H9 (cell line): ENCODE results near the gene ARL17B. TPM values are rescaled to one million over a fixed set of nuclear protein-coding genes. Genes with fewer than 3 reads are reported as not detected.
"Not testable (repeated sequence)": the region's sequence is repeated elsewhere in the genome, so short reads cannot be mapped to it uniquely, and the experiment has no call there.

Source experiments
- DNase-seq: peaks from one replicate; pipeline ENCODE4 v3.0.0-alpha.2; 2017
- H2AFZ ChIP-seq: one replicate; pipeline ENCODE4 v1.6.1; 2013; ENCODE audit warnings: mild to moderate bottlenecking, low read length, control low read depth, moderate library complexity
- H2AK5ac ChIP-seq: 2 replicates; pipeline ENCODE4 v1.6.1; 2013; ENCODE audit warnings: low read length, control low read depth, mixed read lengths; ENCODE audit not compliant: insufficient read length
- H2BK120ac ChIP-seq: one replicate; pipeline ENCODE4 v1.6.1; 2013; ENCODE audit warnings: low read depth, mild to moderate bottlenecking, low read length, control low read depth, inconsistent platforms; ENCODE audit not compliant: poor library complexity, severe bottlenecking
- H2BK12ac ChIP-seq: 2 replicates; pipeline ENCODE4 v1.6.1; 2013; ENCODE audit warnings: low read length, control low read depth, mixed read lengths, low read depth; ENCODE audit not compliant: insufficient read length
- H2BK15ac ChIP-seq: 2 replicates; pipeline ENCODE4 v1.6.1; 2013; ENCODE audit warnings: low read depth, low read length, control low read depth
- H2BK20ac ChIP-seq: one replicate; pipeline ENCODE4 v1.6.1; 2013; ENCODE audit warnings: low read depth, mild to moderate bottlenecking, low read length, control low read depth, inconsistent platforms; ENCODE audit not compliant: poor library complexity, severe bottlenecking
- H2BK5ac ChIP-seq: 2 replicates; pipeline ENCODE4 v1.6.1; 2013; ENCODE audit warnings: low read length, control low read depth, mixed read lengths; ENCODE audit not compliant: insufficient read length
- H3K14ac ChIP-seq: 2 replicates; pipeline ENCODE4 v1.6.1; 2013; ENCODE audit warnings: low read length, control low read depth; ENCODE audit not compliant: insufficient read depth
- H3K18ac ChIP-seq: 2 replicates; pipeline ENCODE4 v1.6.1; 2013; ENCODE audit warnings: low read depth, mild to moderate bottlenecking, mixed read lengths, low read length, control low read depth; ENCODE audit not compliant: insufficient read length
- H3K23ac ChIP-seq: 2 replicates; pipeline ENCODE4 v1.6.1; 2013; ENCODE audit warnings: low read length, control low read depth, mixed read lengths, low read depth; ENCODE audit not compliant: insufficient read length
- H3K23me2 ChIP-seq: 2 replicates; pipeline ENCODE4 v1.6.1; 2013; ENCODE audit warnings: low read depth, mild to moderate bottlenecking, mixed read lengths, low read length, control low read depth; ENCODE audit not compliant: insufficient read length, poor library complexity, severe bottlenecking
- H3K27ac ChIP-seq: 2 replicates; pipeline ENCODE4 v1.5.1; 2013; ENCODE audit warnings: low read length, control low read depth, mixed read lengths, low read depth; ENCODE audit not compliant: insufficient read length
- H3K27me3 ChIP-seq: 2 replicates; pipeline ENCODE4 v1.6.1; 2013; ENCODE audit warnings: low read length, control low read depth, inconsistent platforms; ENCODE audit not compliant: insufficient read depth
- H3K4ac ChIP-seq: 2 replicates; pipeline ENCODE4 v1.6.1; 2013; ENCODE audit warnings: low read depth, mild to moderate bottlenecking, control low read depth, inconsistent platforms, low read length, moderate library complexity
- H3K4me1 ChIP-seq: 2 replicates; pipeline ENCODE4 v1.6.1; 2013; ENCODE audit warnings: low read length, control low read depth, inconsistent platforms; ENCODE audit not compliant: insufficient read depth
- H3K4me2 ChIP-seq: 2 replicates; pipeline ENCODE4 v1.6.1; 2013; ENCODE audit warnings: low read length, control low read depth, mixed read lengths; ENCODE audit not compliant: insufficient read length, insufficient read depth
- H3K56ac ChIP-seq: 2 replicates; pipeline ENCODE4 v1.6.1; 2013; ENCODE audit warnings: low read depth, mild to moderate bottlenecking, mixed read lengths, low read length, control low read depth; ENCODE audit not compliant: insufficient read length
- H3K79me1 ChIP-seq: 2 replicates; pipeline ENCODE4 v1.6.1; 2013; ENCODE audit warnings: low read depth, mild to moderate bottlenecking, moderate library complexity, low read length, control low read depth, inconsistent platforms; ENCODE audit not compliant: insufficient read depth, poor library complexity, severe bottlenecking
- H3K79me2 ChIP-seq: 2 replicates; pipeline ENCODE4 v1.6.1; 2013; ENCODE audit warnings: low read length, control low read depth, inconsistent platforms; ENCODE audit not compliant: insufficient read depth
- H3K9ac ChIP-seq: 2 replicates; pipeline ENCODE4 v1.6.1; 2013; ENCODE audit warnings: low read length, control low read depth, mixed read lengths; ENCODE audit not compliant: insufficient read length; ENCODE audit errors: extremely low read depth
- H3K9me3 ChIP-seq: one replicate; pipeline ENCODE4 v1.6.1; 2013; ENCODE audit warnings: low read depth, low read length, inconsistent platforms; ENCODE audit not compliant: control insufficient read depth
- H3T11ph ChIP-seq: one replicate; pipeline ENCODE4 v1.6.1; 2013; ENCODE audit warnings: mild to moderate bottlenecking, low read length, control low read depth, inconsistent platforms
- H4K20me1 ChIP-seq: one replicate; pipeline ENCODE4 v1.6.1; 2013; ENCODE audit not compliant: control insufficient read depth, insufficient read length, insufficient read depth
- H4K5ac ChIP-seq: 2 replicates; pipeline ENCODE4 v1.6.1; 2013; ENCODE audit warnings: low read depth, mild to moderate bottlenecking, mixed read lengths, low read length, control low read depth; ENCODE audit not compliant: insufficient read length
- H4K8ac ChIP-seq: replicated peaks from 2 replicates; pipeline ENCODE4 v1.6.1; 2013; ENCODE audit warnings: low read length, control low read depth, mixed read lengths, low read depth; ENCODE audit not compliant: insufficient read length
- H4K91ac ChIP-seq: 2 replicates; pipeline ENCODE4 v1.6.1; 2013; ENCODE audit warnings: low read depth, mild to moderate bottlenecking, moderate library complexity, mixed read lengths, low read length, control low read depth; ENCODE audit not compliant: insufficient read length
- H3K27ac Mint-ChIP-seq, 3 experiments: 2 replicates in 2 of 3; 3 replicates in 1 of 3; pipeline ENCODE4 v1.8.0; 2020 to 2021; ENCODE audit warnings: mixed read lengths in 3 of 3, mild to moderate bottlenecking in 1 of 3, moderate library complexity in 1 of 3
- H3K27me3 Mint-ChIP-seq: 2 replicates; pipeline ENCODE4 v1.8.0; 2021; ENCODE audit warnings: low read depth, mild to moderate bottlenecking, moderate library complexity, mixed read lengths
- H3K36me3 Mint-ChIP-seq, 3 experiments: 2 replicates in 2 of 3; 3 replicates in 1 of 3; pipeline ENCODE4 v1.8.0; 2020 to 2021; ENCODE audit warnings: low read depth in 3 of 3, mixed read lengths in 3 of 3; ENCODE audit not compliant: insufficient read depth in 1 of 3
- H3K4me1 Mint-ChIP-seq, 2 experiments: 2 replicates each; pipeline ENCODE4 v1.8.0; 2020; ENCODE audit warnings: mixed read lengths in 2 of 2
- H3K4me3 Mint-ChIP-seq, 2 experiments: 2 replicates in 1 of 2; 3 replicates in 1 of 2; pipeline ENCODE4 v1.8.0; 2020 to 2021; ENCODE audit warnings: mild to moderate bottlenecking in 2 of 2, mixed read lengths in 2 of 2, moderate library complexity in 1 of 2
- H3K9me3 Mint-ChIP-seq, 2 experiments: 2 replicates in 1 of 2; 3 replicates in 1 of 2; pipeline ENCODE4 v1.8.0; 2020; ENCODE audit warnings: mild to moderate bottlenecking in 2 of 2, mixed read lengths in 2 of 2, moderate library complexity in 1 of 2
- WGBS: extraction: QIAGEN DNeasy Blood & Tissue Kit; methylation state at CpG from one replicate; pipeline ENCODE4 v1.1.7; 2013; ENCODE audit warnings: missing lambda C conversion rate, low lambda C conversion rate, mixed read lengths; ENCODE audit not compliant: insufficient read length; ENCODE audit errors: extremely low coverage; 5-methylcytosine and 5-hydroxymethylcytosine counted together
- total RNA-seq: library from RNA; stranded (reverse); gene quantifications from 2 replicates; pipeline ENCODE4 v1.2.1, GENCODE V29; 2021

The ARL17B gene
- total RNA-seq, 1 experiment from 2014 or later = 10.8 TPM

- not testable (repeated sequence) for H3K14ac ChIP-seq, H2BK12ac ChIP-seq, DNase-seq, H3K4me1 ChIP-seq, H3K4me1 Mint-ChIP-seq, H3T11ph ChIP-seq, H2BK20ac ChIP-seq, H4K91ac ChIP-seq, H3K36me3 Mint-ChIP-seq, H3K4me2 ChIP-seq, H3K27me3 ChIP-seq, H4K8ac ChIP-seq, H3K27me3 Mint-ChIP-seq, H2BK120ac ChIP-seq, H3K4me3 Mint-ChIP-seq, H4K5ac ChIP-seq, H3K9me3 Mint-ChIP-seq, H3K4ac ChIP-seq, H3K9ac ChIP-seq, H4K20me1 ChIP-seq, H3K27ac Mint-ChIP-seq, H2AFZ ChIP-seq, H3K18ac ChIP-seq, H3K79me1 ChIP-seq, H3K9me3 ChIP-seq, H3K23me2 ChIP-seq, H2BK5ac ChIP-seq, H2AK5ac ChIP-seq, H2BK15ac ChIP-seq, H3K56ac ChIP-seq, H3K23ac ChIP-seq, H3K27ac ChIP-seq, H3K79me2 ChIP-seq
- no CpG with 5 or more reads among the region's 4 CpGs for WGBS
Observed at GRCh38 chr17:46383118-46383517, 21.6 kb upstream of the ARL17B start.

GRCh38 chr17:46373418-46373817, 11.9 kb upstream of the ARL17B start:
- H4K20me1 ChIP-seq, H3K9ac ChIP-seq, H3K23me2 ChIP-seq, H4K5ac ChIP-seq, H2BK5ac ChIP-seq, H3K4me1 ChIP-seq, H3K36me3 Mint-ChIP-seq, H4K8ac ChIP-seq, H3K56ac ChIP-seq, H2AFZ ChIP-seq, H3K79me2 ChIP-seq, H3K4me3 Mint-ChIP-seq, H2BK120ac ChIP-seq, H3K27me3 Mint-ChIP-seq, H3K14ac ChIP-seq, H3K9me3 ChIP-seq, DNase-seq, H3K79me1 ChIP-seq, H2BK12ac ChIP-seq, H4K91ac ChIP-seq, H3K27ac ChIP-seq, H2AK5ac ChIP-seq, H3K27ac Mint-ChIP-seq, H2BK20ac ChIP-seq, H3K18ac ChIP-seq, H3K23ac ChIP-seq, H3K4me1 Mint-ChIP-seq, H3T11ph ChIP-seq, H3K9me3 Mint-ChIP-seq, H3K4ac ChIP-seq, H3K4me2 ChIP-seq, H3K27me3 ChIP-seq, H2BK15ac ChIP-seq: not testable (repeated sequence)
- WGBS = no CpG with 5 or more reads among the region's 7 CpGs
